A549 (cell line): ENCODE data around the gene D2HGDH. TPM values are rescaled to one million over a fixed set of nuclear protein-coding genes. Genes with fewer than 3 reads are reported as not detected.

Source experiments
- ATAC-seq, 2 experiments: fragments of 200-7000 bp in 1 of 2; fragments of >200 bp in 1 of 2; cut with Nextera tagmentation in 1 of 2; cut with Tn5 transposase in 1 of 2; 3 replicates each; pipeline versions ENCODE4 v1.8.0 to v1.9.1; 2018 to 2020; ENCODE audit warnings: mild to moderate bottlenecking in 1 of 2, moderate library complexity in 1 of 2
- CTCF ChIA-PET: fragments of 300-600 bp; sonication (Branson Sonifier 250); formaldehyde crosslinking; extraction: SDS; loops from one replicate; lab custom pipeline; 2021; ENCODE audit warnings: antibody characterized with exemption, inconsistent platforms; lab: Yijun Ruan, JAX
- POLR2A ChIA-PET: fragments of 350-600 bp; formaldehyde crosslinking; extraction: SDS; loops from one replicate; lab custom pipeline; 2021; ENCODE audit warnings: antibody characterized with exemption, inconsistent platforms; lab: Yijun Ruan, JAX
- DNase-seq, 2 experiments: peaks; one replicate each; pipeline versions ENCODE4 v3.0.0 to v3.0.0-alpha.2; 2011 to 2016; ENCODE audit warnings: low read depth in 1 of 2, low spot score in 1 of 2
- FAIRE-seq: peaks from 2 replicates; lab custom pipeline; 2011; peaks lifted over from hg19 to GRCh38; lab: Jason Lieb, UNC
- H3K27ac ChIP-seq, 2 experiments: fragments of >200 bp; sonication (Bioruptor Twin); formaldehyde crosslinking; 3 replicates each; pipeline ENCODE4 v1.5.1; 2016 to 2017
- H3K4me1 ChIP-seq: fragments of >200 bp; sonication (Bioruptor Twin); formaldehyde crosslinking; 3 replicates; pipeline ENCODE4 v1.6.1; 2016
- H3K4me2 ChIP-seq: fragments of >200 bp; sonication (Bioruptor Twin); formaldehyde crosslinking; 3 replicates; pipeline ENCODE4 v1.6.1; 2016
- H3K4me3 ChIP-seq: fragments of >200 bp; sonication (Bioruptor Twin); formaldehyde crosslinking; 3 replicates; pipeline ENCODE4 v1.5.1; 2016
- H3K9me3 ChIP-seq: fragments of >200 bp; sonication (Bioruptor Twin); formaldehyde crosslinking; 3 replicates; pipeline ENCODE4 v1.6.1; 2016
- CBX8 ChIP-seq: fragments of 200-600 bp; sonication (generic); IDR thresholded peaks from 2 replicates; pipeline ENCODE4 v1.6.1; 2016
- CEBPB ChIP-seq, 2 experiments: fragments of >200 bp in 1 of 2; sonication (Bioruptor Twin) in 1 of 2; formaldehyde crosslinking in 1 of 2; IDR thresholded peaks; 2 replicates each; pipeline ENCODE4 v1.6.1; 2012 to 2016
- CTCF ChIP-seq: fragments of >200 bp; sonication (Bioruptor Twin); formaldehyde crosslinking; IDR thresholded peaks from 3 replicates; pipeline ENCODE4 v1.5.1; 2016
- EHF ChIP-seq: fragments of 250-450 bp; sonication (Bioruptor Pico); IDR thresholded peaks from 2 replicates; pipeline ENCODE4 v1.5.0; 2020; ENCODE audit warnings: mild to moderate bottlenecking
- EHMT2 ChIP-seq: fragments of 200-600 bp; sonication (generic); IDR thresholded peaks from 2 replicates; pipeline ENCODE4 v1.6.1; 2016; ENCODE audit warnings: antibody characterized with exemption, low read depth, mild to moderate bottlenecking, moderate library complexity
- ELK1 ChIP-seq: fragments of 150-350 bp; IDR thresholded peaks from 2 replicates; pipeline ENCODE4 v1.6.1; 2014; ENCODE audit warnings: low read depth, mild to moderate bottlenecking, low read length
- ESRRA ChIP-seq: fragments of 150-350 bp; IDR thresholded peaks from 2 replicates; pipeline ENCODE4 v1.6.1; 2014; ENCODE audit warnings: mild to moderate bottlenecking, low read length, borderline replicate concordance
- FOSL2 ChIP-seq, 2 experiments: fragments of 450-650 bp in 1 of 2; fragments of >200 bp in 1 of 2; sonication (Bioruptor Twin) in 1 of 2; formaldehyde crosslinking; IDR thresholded peaks; 2 replicates each; pipeline versions ENCODE4 v1.5.0 to v1.6.1; 2016 to 2020; ENCODE audit warnings: mild to moderate bottlenecking in 1 of 2, moderate library complexity in 1 of 2
- HOXA7 ChIP-seq: fragments of 250-450 bp; sonication (Bioruptor Pico); IDR thresholded peaks from 2 replicates; pipeline ENCODE4 v1.5.0; 2020; ENCODE audit warnings: mild to moderate bottlenecking, moderate library complexity
- HOXB13 ChIP-seq: fragments of 250-450 bp; sonication (Bioruptor Pico); IDR thresholded peaks from 2 replicates; pipeline ENCODE4 v1.5.0; 2020; ENCODE audit warnings: low read depth, mild to moderate bottlenecking, moderate library complexity
- HOXB5 ChIP-seq: fragments of 250-450 bp; sonication (Bioruptor Pico); IDR thresholded peaks from 2 replicates; pipeline ENCODE4 v1.5.0; 2020; ENCODE audit warnings: mild to moderate bottlenecking, moderate library complexity
- KDM1A ChIP-seq: fragments of 200-600 bp; sonication (generic); IDR thresholded peaks from 2 replicates; pipeline ENCODE4 v1.6.1; 2016; ENCODE audit warnings: low read depth, mild to moderate bottlenecking
- MAFK ChIP-seq: fragments of 450-650 bp; IDR thresholded peaks from 2 replicates; pipeline ENCODE4 v1.6.1; 2014; ENCODE audit not compliant: partially characterized antibody
- MAX ChIP-seq: IDR thresholded peaks from 2 replicates; pipeline ENCODE4 v1.6.1; 2012
- NFE2L2 ChIP-seq: fragments of 150-350 bp; conservative IDR thresholded peaks from 2 replicates; pipeline ENCODE4 v1.6.1; 2014; ENCODE audit warnings: low read length
- PBX3 ChIP-seq: IDR thresholded peaks from 2 replicates; pipeline ENCODE4 v1.6.1; 2012
- RAD21 ChIP-seq, 2 experiments: fragments of >200 bp in 1 of 2; sonication (Bioruptor Twin) in 1 of 2; formaldehyde crosslinking in 1 of 2; IDR thresholded peaks in 1 of 2; conservative IDR thresholded peaks in 1 of 2; 2 replicates in 1 of 2; 3 replicates in 1 of 2; pipeline ENCODE4 v1.6.1; 2012 to 2018; ENCODE audit warnings: inconsistent platforms in 1 of 2
- SMC3 ChIP-seq: fragments of >200 bp; sonication (Bioruptor Twin); formaldehyde crosslinking; IDR thresholded peaks from 3 replicates; pipeline ENCODE4 v1.6.1; 2018; ENCODE audit warnings: inconsistent platforms
- TFCP2L1 ChIP-seq: fragments of 250-450 bp; sonication (Bioruptor Pico); IDR thresholded peaks from 2 replicates; pipeline ENCODE4 v1.5.0; 2021; ENCODE audit warnings: mild to moderate bottlenecking
- USF2 ChIP-seq: fragments of 450-650 bp; IDR thresholded peaks from 2 replicates; pipeline ENCODE4 v1.6.1; 2014; ENCODE audit warnings: antibody characterized with exemption
- ZFP36 ChIP-seq: fragments of 450-650 bp; IDR thresholded peaks from 2 replicates; pipeline ENCODE4 v1.6.1; 2014; ENCODE audit warnings: borderline replicate concordance; ENCODE audit not compliant: partially characterized antibody
- ZSCAN20 ChIP-seq: fragments of 250-450 bp; sonication (Bioruptor Pico); IDR thresholded peaks from 2 replicates; pipeline ENCODE4 v1.8.0; 2022; ENCODE audit warnings: mild to moderate bottlenecking, moderate library complexity
- WGBS: methylation state at CpG from one replicate; pipeline ENCODE4 v1.1.6; 2017; ENCODE audit errors: missing lambda C conversion rate; 5-methylcytosine and 5-hydroxymethylcytosine counted together
- polyA plus RNA-seq, 4 experiments: library from polyadenylated mRNA; depleted of rRNA in 3 of 4; stranded (reverse); fragments of >200 nt; fragmentation: RNase III in 1 of 4; extraction: RNeasy Plus Mini Kit Qiagen cat#74134 plus additional on column Dnase treatment in 1 of 4; gene quantifications; 2 replicates in 3 of 4; 3 replicates in 1 of 4; pipeline ENCODE4 v1.2.3, GENCODE V29; 2011 to 2017
- TF ChIP-seq, protein P1 (sequence below): fragments of 250-450 bp; sonication (Bioruptor Pico); IDR thresholded peaks from 2 replicates; pipeline ENCODE4 v1.5.0; 2020; ENCODE audit warnings: low read depth, mild to moderate bottlenecking, moderate library complexity
- TF ChIP-seq, protein P2 (sequence below): fragments of 200-600 bp; sonication (generic); IDR thresholded peaks from 2 replicates; pipeline ENCODE4 v1.6.1; 2016; ENCODE audit warnings: antibody characterized with exemption, mild to moderate bottlenecking, moderate library complexity

D2HGDH gene
- polyA plus RNA-seq, 2 of the 4 experiments (the other 2 are of a cell fraction) = 6.5 to 18.5 TPM

- no peak for TF ChIP-seq CTCF
- no peak for TF ChIP-seq MAFK
Measured at GRCh38 chr2:241738040-241738686, 3.7 kb downstream of the D2HGDH start (continued).

DNA sequence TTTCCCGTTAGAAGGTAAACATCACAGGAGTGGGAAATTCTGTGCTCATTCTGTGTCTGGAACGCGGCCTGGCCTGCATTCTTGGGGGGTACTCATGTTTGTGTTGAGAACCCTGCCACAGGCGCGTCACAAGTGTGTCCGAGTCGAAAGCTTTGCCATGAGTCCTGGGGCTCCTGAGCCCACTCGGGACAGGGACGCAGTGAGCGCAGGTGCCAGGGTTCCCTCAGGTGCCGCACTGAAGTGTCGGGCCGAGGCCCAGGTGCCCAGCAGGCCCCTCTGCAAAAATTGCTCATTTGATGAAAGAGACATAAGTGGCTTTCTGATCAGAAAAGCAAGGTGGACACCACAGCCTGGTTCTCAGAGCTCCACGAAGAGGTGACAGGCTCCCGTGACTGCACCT, 4.7 kb downstream of the D2HGDH start:
- 99% methylated on average over 15 of the region's 15 CpGs for WGBS
- no peak for ATAC-seq
- FAIRE-seq = no peak
- Histone ChIP-seq H3K27ac (no peak overlapping the region), H3K4me3 (no peak overlapping the region), H3K9me3 (no peaks in the 10 kb centered on the region), H3K4me1 (peaks cover 5% of the 10 kb centered on the region; the same call in 1 of the 3 replicates), H3K4me2 (no peak overlapping the region)
- ChIA-PET CTCF (no interaction called here), POLR2A (no interaction called here)
- TF ChIP-seq RAD21 (conservative IDR thresholded peaks at IDR 0.05 in 1 of 2, IDR thresholded peaks at IDR 0.05 in 1 of 2) (no peak), ELK1 (no peak), ZSCAN20 (CRISPR knock-in tag) (no peak)
- TF ChIP-seq, protein P1, sequence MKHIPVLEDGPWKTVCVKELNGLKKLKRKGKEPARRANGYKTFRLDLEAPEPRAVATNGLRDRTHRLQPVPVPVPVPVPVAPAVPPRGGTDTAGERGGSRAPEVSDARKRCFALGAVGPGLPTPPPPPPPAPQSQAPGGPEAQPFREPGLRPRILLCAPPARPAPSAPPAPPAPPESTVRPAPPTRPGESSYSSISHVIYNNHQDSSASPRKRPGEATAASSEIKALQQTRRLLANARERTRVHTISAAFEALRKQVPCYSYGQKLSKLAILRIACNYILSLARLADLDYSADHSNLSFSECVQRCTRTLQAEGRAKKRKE (CRISPR knock-in tag) = no peak
- TF ChIP-seq, protein P2, sequence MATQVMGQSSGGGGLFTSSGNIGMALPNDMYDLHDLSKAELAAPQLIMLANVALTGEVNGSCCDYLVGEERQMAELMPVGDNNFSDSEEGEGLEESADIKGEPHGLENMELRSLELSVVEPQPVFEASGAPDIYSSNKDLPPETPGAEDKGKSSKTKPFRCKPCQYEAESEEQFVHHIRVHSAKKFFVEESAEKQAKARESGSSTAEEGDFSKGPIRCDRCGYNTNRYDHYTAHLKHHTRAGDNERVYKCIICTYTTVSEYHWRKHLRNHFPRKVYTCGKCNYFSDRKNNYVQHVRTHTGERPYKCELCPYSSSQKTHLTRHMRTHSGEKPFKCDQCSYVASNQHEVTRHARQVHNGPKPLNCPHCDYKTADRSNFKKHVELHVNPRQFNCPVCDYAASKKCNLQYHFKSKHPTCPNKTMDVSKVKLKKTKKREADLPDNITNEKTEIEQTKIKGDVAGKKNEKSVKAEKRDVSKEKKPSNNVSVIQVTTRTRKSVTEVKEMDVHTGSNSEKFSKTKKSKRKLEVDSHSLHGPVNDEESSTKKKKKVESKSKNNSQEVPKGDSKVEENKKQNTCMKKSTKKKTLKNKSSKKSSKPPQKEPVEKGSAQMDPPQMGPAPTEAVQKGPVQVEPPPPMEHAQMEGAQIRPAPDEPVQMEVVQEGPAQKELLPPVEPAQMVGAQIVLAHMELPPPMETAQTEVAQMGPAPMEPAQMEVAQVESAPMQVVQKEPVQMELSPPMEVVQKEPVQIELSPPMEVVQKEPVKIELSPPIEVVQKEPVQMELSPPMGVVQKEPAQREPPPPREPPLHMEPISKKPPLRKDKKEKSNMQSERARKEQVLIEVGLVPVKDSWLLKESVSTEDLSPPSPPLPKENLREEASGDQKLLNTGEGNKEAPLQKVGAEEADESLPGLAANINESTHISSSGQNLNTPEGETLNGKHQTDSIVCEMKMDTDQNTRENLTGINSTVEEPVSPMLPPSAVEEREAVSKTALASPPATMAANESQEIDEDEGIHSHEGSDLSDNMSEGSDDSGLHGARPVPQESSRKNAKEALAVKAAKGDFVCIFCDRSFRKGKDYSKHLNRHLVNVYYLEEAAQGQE = no peak
- no peak for DNase-seq

DNA sequence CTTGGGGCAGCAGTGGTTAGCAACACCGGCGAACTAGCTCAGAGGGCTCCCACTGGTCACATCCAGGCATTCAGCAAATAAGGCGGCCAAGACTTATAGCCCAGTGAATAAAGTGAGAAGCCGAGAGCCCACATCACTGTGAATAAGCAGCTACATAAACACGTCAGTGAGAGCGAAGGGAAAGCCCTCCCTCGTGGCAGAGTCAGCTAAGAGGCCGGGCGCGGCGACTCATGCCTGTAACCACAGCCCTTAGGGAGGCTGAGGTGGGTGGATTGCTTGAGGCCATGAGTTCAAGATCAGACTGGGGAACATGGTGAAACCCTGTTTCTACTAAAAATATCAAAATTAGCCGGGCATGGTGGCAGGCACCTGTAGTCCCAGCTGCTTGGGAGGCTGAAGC, 5.2 kb downstream of the D2HGDH start:
- peaks cover 5% of the 10 kb centered on the region; the same call in 1 of the 3 replicates for H3K4me1 ChIP-seq
- DNase-seq (no peak), FAIRE-seq (no peak), ATAC-seq (no peak)
- ChIA-PET POLR2A (no interaction called here), CTCF (interaction anchor here (1.1 kb wide), 2 partner anchors 81 to 102 kb away, joined by 3 to 4 read pairs; no protein-coding TSS in a partner anchor)
- WGBS = 95% methylated on average over 12 of the region's 12 CpGs
- H3K4me2 ChIP-seq = no peak overlapping the region
- TF ChIP-seq MAX = no peak
- no peak for TF ChIP-seq USF2
- no peak for TF ChIP-seq TFCP2L1 (CRISPR knock-in tag)
- TF ChIP-seq HOXB5 = no peak
- no peak for TF ChIP-seq ESRRA
- TF ChIP-seq NFE2L2 = no peak
- TF ChIP-seq ZFP36 = no peak
- no peak for TF ChIP-seq PBX3
- TF ChIP-seq FOSL2 (IDR thresholded peaks at IDR 0.05) = no peak
- TF ChIP-seq FOSL2 (CRISPR knock-in tag; IDR thresholded peaks at IDR 0.05) = no peak
- TF ChIP-seq CEBPB (IDR thresholded peaks at IDR 0.05) = no peak
- TF ChIP-seq SMC3 = no peak
- TF ChIP-seq HOXB13 = no peak
- TF ChIP-seq HOXA7 (CRISPR knock-in tag) = no peak
- no peak for TF ChIP-seq KDM1A
- TF ChIP-seq EHF (CRISPR knock-in tag) = no peak
- TF ChIP-seq CBX8 = no peak
- no peak for TF ChIP-seq EHMT2
- H3K27ac ChIP-seq = no peak overlapping the region
- no peaks in the 10 kb centered on the region for H3K9me3 ChIP-seq
- H3K4me3 ChIP-seq = no peak overlapping the region
